HT-29 (cell line): ENCODE results near the gene PEDS1. TPM values are rescaled to one million over a fixed set of nuclear protein-coding genes. Genes with fewer than 3 reads are reported as not detected.
A peak's percentile ranks its signal among the peaks of the same experiment; 100 is the strongest.
"Not testable (repeated sequence)": the region's sequence is repeated elsewhere in the genome, so short reads cannot be mapped to it uniquely, and the experiment has no call there.

Experiments used
- DNase-seq: peaks from one replicate; pipeline ENCODE4 v3.0.0-alpha.2; 2015; ENCODE audit warnings: low spot score
- total RNA-seq: library from RNA; depleted of rRNA; stranded (reverse); fragments of >200 nt; shearing (Covaris generic); gene quantifications from 2 replicates; pipeline ENCODE4 v1.2.3, GENCODE V29; 2014

PEDS1 gene
- total RNA-seq, 1 experiment from 2014 or later = 98.6 TPM

GRCh38 chr20:50136822-50137599 is 16.5 kb downstream of the PEDS1 start:
- DNase-seq = no peak

- not testable (repeated sequence) for DNase-seq
Measured at GRCh38 chr20:50135157-50135556, 18.4 kb downstream of the PEDS1 start.

DNA sequence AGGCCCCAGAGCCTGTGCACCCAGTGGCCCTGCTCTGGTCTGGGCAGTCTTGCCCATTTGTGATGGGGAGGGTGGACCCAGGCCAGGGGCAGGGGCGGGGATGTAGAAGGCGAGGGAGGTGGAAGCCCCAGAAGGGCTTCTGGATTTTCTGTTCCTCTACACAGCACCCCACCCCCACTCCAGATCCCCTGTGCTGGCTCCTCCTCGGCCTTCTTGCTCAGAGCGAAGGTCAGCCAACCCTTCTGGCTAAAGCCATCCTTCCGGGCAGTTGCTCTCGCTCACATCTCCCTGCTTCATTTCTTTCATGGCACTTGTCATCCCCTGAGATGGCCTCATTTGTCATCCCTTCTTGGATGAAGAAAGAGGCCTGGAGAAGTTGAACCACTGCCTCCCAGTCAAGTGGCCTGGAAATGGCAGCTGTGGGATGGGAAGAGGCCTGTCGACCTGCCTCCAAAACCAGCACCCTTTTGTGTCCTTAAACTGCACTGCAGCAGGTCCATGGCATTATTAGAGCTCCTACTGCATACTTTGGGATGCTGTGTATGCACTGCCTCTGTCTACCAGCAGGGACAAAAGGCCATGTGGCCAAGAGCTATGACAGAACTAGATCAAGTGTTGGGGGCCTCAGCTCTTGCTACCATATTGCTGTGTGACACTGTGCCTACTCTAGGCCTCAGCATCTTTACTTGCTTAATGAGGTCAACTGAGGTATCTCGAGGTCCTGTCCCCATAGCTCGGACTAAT is 19.9 kb downstream of the PEDS1 start:
- no peak for DNase-seq

DNA sequence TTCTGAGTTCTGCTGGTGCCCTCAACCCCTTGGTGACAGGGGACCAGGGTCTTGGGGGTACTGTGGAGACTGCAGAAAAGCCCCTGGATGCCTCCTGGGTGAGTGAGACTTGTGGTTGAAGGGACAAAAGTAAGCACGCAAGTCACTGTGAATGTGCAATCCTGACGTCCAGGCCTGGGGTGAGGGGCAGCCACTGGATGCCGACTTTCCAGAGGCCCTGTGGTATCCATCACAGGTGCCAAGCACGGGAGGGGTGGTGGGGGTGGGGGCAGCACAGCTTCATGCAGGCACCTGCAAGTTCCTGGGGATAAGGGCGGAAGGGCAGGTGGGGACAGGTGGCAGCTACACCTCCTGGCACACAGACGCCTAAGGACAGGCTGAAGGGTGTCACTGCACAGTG is 20.5 kb downstream of the PEDS1 start:
- no peak for DNase-seq

- DNase-seq = no peak
Measured at GRCh38 chr20:50130995-50131394, 22.5 kb downstream of the PEDS1 start.

DNA sequence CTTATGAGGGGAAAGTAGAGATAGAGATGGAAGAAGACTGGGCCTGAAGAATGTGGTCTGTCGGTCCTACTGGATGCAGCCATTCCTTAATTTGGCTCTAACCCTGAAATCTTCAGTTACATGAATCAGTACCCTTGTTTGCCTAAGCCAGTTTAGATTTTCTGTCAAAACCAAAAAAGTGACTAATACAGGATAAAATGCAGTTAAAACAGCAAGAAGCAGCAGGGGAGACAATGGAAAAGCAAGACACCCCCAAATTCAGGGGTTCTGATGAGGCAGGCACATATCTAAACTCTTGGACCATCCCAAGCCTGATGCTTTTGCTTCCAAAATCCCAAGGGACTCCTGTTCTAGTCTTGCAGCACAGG is 23.2 kb downstream of the PEDS1 start:
- DNase-seq = no peak

DNA sequence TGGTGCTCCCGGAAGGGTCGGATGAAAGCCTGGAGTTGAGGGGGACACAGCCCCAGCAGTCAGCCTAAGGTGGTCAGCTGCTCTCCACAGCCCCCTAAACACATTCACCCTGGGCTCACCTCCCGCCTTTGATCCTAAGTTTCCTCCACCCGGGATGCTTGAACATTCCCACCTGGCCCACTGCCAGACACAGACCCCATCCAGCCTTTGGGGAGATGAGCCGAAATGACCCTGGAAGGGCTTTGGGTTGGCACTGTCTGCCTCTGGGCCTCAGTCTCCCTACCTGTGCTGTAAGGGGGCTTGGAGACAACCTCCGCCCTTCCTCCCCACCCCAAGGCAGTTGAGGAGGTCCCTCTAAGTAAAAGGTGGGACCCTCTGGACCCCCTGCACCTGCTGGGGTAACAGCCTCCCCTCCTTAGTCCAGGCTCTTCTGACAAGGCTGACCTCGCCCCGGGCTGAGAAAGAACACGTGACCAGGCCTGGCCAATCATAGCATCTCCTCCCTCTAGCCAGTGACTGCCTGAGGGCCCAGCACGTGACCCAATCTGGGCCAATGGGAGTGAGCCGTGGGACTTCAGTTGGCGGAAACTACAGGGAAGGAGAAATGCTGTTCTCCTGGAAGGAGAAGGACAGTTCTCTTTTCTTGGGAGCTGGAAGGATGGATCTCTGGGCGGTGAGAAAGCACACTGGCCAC is 23.7 kb downstream of the PEDS1 start:
- DNase-seq = peak; percentile 35

- no peak for DNase-seq
Measured at GRCh38 chr20:50128520-50128905, 25.0 kb downstream of the PEDS1 start.

DNA sequence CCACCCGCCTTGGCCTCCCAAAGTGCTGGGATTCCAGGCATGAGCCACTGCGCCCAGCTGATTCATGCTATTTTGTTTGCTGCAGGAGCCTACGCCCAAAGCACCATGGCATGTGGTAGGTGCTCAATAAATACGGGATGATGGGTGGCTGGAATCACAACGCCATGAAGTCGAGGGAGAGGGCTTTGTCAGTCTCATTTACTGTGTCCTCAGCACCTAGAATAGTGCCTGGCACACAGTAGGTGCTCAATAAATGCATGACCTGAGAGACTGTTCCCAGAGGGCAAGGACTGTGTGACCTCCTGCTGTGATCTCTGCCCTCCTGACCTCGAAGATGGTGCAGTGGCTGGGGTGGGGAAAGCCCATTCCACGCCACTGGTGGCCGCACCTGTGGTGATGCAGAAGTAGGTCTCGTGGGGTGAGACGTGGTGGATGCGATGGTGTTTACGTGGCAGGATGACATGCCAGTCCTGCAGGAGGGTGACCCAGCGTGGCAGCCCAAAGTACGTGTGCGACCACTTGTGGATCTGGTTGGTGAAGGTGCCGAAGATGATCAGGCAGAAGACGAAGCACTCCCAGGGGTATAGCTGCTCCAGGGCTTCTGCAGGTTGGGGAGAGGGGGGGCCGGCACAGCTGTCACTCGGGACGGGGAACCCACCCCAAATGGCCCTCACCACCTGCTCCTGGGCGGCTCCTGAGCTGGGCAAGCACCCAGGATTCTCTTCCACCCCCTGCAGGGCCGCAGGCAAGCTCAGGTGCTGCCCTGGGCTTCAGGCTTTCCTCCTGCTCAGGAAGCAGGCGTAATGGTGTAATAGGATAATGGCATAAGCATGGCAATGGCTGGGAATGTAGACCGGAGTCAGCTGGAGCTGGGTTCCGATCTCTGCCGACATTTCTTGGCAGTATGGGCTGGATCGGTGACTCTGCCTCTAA is 25.7 kb downstream of the PEDS1 start:
- no peak for DNase-seq

DNA sequence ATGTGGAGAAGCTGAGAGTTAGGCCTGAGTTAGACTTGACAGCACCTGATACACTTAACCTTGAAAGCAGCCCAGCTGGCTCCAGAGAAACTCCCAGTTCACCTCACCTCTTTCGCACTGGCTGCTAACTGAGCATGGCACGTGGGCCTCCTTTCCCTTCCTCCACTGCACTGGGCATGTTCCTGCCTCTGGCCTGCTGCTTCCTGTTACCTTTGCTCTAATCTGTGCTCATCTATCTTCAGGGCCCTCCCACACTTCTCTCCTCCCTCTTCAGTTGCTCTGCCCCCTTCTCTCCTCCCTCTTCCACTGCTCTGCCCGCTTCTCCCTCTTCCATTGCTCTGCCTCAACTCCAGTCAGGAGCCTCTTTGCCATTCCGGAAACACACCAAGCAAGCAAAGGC is 26.9 kb downstream of the PEDS1 start:
- DNase-seq = peak; percentile 87

DNA sequence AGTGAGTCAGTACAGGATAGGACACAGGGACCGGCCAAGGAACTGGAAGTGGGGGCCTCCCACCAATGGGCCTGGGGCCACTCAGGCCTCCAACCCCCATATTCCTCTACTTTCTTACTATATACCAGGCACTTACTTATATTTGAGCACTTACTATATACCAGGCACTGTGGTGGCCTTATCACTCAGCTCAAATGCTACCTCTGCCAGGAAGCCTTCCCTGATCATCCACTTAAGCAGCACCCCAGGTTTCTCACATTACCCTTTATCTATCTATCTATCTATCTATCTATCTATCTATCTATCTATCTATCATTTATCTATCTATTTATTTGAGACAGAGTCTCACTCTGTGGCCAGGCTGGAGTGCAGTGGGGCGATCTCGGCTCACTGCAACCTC is 28.2 kb downstream of the PEDS1 start:
- no peak for DNase-seq

- no peak for DNase-seq
Measured at GRCh38 chr20:50124496-50124895, 29.0 kb downstream of the PEDS1 start.

GRCh38 chr20:50123418-50123817 is 30.1 kb downstream of the PEDS1 start:
- no peak for DNase-seq

GRCh38 chr20:50122763-50123162 is 30.8 kb downstream of the PEDS1 start:
- DNase-seq = no peak

DNA sequence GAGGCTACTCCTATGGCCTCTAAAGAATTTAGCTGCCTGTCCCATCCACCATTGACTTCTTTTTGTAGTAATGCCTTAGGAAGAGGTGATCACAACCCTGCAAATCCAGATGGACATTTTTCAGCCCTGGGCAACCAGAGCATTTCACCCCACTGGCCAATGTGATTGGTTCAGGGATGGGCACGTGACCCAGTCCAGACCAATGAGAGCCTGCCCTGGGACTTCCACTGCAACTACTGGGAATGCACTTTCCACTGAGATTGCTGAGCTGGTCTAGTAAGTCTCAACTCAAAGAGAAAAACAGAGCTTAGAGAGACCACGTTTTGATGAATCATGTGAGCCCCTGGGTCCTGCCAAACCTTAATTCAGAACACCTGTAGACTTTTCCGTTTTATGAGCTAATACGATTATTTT is 31.7 kb downstream of the PEDS1 start:
- peak; percentile 57 for DNase-seq

GRCh38 chr20:50120935-50121693 is 32.4 kb downstream of the PEDS1 start:
- DNase-seq = peak; percentile 91

DNA sequence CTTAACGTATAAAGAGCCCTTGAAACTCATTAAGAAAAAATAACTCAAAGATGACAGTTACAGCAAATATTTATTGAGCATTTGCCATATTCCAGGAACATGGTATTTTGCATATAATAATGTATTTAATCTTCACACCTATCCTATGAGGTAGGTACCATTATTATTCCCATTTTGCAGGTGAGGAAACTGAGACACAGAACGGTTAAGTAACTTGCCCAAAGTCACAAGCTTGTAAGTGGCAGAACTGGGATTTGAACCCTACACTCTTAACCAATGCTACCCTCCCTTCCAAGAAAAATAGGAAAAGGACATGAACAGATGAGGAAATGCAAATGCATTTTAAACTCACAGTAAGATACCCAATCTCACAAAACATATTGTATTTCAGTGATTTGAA is 35.3 kb downstream of the PEDS1 start:
- no peak for DNase-seq

GRCh38 chr20:50116368-50116999 is 37.0 kb downstream of the PEDS1 start:
- no peak for DNase-seq

DNA sequence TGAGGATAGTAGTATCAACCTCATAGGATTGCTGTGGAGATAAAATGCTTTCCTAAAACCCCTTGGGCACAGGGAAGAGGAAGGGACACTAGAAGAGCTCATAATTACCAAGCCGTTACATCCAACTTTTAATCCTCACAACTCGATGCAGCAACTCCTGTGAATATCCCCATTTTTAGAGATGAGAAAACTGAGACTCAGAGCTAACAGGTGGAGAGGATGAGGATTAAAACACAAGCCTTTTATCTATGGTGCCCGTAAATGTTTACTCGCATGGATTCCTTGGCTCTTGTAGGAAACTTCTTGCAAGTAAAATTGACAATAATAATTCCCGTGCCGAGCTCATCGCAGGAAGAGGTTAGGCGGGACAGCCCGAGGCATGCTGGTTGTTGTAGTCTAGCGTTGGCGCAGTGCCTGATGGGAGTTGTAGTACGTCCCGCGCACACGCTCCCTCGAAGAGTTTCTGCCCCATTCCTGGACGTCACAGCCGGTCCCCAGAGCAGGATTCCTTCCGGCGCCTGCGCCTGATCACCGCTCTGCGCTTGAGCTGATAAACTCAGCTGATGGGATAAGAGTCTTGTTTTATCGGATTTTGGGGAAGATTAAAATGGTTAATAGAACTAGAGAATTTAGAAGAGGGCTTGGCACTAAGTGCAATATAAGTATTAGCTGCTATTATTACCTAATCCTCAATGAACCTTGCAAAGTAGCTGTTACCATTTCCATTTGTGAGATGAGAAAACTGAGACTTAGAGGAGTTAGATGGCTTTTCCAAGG is 37.7 kb downstream of the PEDS1 start:
- peak; percentile 99 for DNase-seq
